ENCODE results near the gene PDE4A. TPM values are rescaled to one million over a fixed set of nuclear protein-coding genes. Genes with fewer than 3 reads are reported as not detected.

The PDE4A gene
- total and polyA plus RNA-seq, 5 experiments from 2014 or later = 0.33 to 2.5 (median 0.99) TPM

DNA sequence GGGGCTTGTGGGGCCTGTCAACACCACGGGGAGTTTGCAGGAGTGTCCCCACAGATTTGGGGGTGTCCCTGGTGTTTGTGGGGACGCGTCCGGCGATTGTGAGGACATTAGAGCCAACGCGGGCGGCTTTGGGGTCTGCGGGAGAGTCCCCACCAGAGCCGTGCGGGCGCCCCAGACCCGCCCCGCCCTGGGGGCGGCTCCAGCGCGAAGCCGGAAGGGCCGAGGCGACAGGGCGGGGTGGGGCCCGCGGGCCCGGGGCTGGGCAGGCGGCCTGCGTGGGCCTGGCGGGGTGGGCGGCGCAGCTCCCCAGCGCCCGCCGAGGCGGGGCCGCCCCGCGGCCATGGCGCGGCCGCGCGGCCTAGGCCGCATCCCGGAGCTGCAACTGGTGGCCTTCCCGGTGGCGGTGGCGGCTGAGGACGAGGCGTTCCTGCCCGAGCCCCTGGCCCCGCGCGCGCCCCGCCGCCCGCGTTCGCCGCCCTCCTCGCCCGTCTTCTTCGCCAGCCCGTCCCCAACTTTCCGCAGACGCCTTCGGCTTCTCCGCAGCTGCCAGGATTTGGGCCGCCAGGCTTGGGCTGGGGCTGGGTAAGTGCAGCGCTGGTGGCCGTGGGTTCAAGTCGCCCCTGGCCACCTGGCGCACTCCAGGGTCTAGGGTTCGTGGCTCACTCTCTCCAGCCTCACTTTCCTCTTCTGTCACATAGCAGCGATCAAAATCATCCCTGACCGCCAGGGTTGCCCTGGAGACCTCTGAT, 10.3 kb downstream of the PDE4A start:
- DNase-seq (no peak), ATAC-seq (peak in 1 of 2 donors; percentile 9)
- peak overlapping the region in 9 of 10 donors; percentile 25 to 97 (median 88) for H3K27ac Mint-ChIP-seq
- POLR2A ChIA-PET = interaction anchor here (0.7 to 1.8 kb wide), 4 partner anchors 11 to 23 kb away, joined by 3 to 7 read pairs (median 3); no protein-coding TSS in a partner anchor
- H3K9me3 Mint-ChIP-seq = peaks cover 0 to 2% (median 0%) of the 10 kb centered on the region in 9 donors
- H3K36me3 Mint-ChIP-seq = peaks cover 0 to 2% (median 0%) of the 10 kb centered on the region in 3 donors
- H3K4me1 Mint-ChIP-seq = peaks cover 27 to 68% (median 46%) of the 10 kb centered on the region in 4 donors
- H3K4me3 Mint-ChIP-seq = peak overlapping the region; percentile 78 to 90 (median 86)
- peaks cover 13 to 39% (median 26%) of the 10 kb centered on the region in 5 donors for H3K27me3 Mint-ChIP-seq

DNA sequence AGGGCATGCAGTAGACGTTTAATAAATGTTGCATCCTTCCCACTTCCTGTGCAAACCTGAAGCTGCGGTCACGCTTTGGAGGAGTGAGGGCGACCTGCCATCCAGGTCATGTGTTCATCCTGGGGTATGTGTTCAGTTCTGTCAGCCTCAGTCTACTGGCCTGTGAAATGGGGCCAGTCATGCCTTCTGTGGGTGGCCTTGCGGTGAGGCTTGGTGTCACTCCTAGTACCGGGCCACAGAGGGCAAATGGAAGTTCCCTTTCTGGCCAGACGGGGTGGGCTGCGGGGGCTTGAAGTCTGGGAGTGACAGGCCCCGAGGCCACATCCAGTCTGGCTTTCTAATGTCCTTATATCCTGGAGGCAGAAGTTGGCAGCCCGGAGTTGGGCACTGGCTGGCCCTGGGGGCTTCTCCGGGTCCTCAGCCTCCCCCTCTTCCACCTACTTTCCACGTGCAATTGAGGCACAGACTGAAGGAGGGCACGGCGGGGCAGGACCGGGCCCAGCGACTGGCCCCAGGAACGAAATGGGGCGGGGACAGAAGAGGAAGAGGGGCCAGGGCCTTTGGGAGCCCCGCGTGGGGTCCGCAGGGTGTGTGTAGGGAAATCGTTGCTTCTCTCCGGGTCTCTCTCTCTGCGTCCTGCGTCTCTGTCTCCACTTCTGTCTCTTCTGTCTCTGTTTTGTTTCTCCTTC, 11.1 kb downstream of the PDE4A start:
- peaks cover 27 to 63% (median 46%) of the 10 kb centered on the region in 4 donors for H3K4me1 Mint-ChIP-seq
- peaks cover 0 to 2% (median 0%) of the 10 kb centered on the region in 3 donors for H3K36me3 Mint-ChIP-seq
- POLR2A ChIA-PET = interaction anchor here (1.0 to 1.6 kb wide), 2 partner anchors 24 to 28 kb away, joined by 3 to 5 read pairs; partner anchors contain the start of gene CDC37
- DNase-seq (peak in 1 of 10 donors; percentile 64), ATAC-seq (no peak)
- peaks cover 0 to 2% (median 0%) of the 10 kb centered on the region in 9 donors for H3K9me3 Mint-ChIP-seq
- H3K4me3 Mint-ChIP-seq = peak overlapping the region; percentile 78 to 90 (median 87)
- peaks cover 13 to 39% (median 26%) of the 10 kb centered on the region in 5 donors for H3K27me3 Mint-ChIP-seq
- peak overlapping the region; percentile 79 to 97 (median 90) for H3K27ac Mint-ChIP-seq

DNA sequence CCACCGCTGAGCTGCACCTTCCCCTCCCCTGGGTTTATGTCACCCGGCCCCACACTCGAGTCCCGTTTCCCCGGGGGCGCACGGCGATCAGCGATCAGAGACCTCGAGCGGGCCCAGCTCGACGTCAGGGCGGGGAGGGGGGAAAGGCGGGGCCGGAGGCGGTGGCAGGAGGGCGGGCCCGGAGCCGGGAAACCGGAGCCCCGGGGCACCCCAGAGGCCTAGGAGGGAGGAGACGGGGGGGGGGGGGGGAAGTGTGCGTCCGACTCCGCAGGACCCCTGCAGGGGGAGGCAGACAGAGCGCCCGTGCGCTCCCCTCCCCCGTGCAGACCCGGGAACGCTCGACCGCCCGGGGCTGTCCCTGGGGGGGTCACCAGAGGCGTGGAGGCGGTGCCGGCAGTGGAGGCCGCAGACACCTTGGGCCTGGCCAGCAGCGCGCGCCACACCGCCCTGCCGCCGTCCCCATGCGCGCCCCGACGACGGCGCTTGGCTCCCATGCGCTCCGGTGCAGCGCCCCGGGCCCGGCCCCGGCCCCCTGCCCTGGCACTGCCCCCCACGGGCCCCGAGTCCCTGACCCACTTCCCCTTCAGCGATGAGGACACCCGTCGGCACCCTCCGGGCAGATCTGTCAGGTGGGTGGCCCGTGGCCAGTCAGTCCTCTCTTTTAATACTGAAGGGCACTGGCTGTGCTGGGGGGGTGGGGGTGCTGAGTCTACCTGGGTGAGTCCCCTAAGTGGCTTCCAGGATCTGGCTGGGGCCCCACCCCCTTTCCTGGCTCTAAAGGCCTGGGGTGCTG, 11.8 kb downstream of the PDE4A start:
- H3K9me3 Mint-ChIP-seq = peaks cover 0 to 2% (median 0%) of the 10 kb centered on the region in 9 donors
- peaks cover 0 to 2% (median 0%) of the 10 kb centered on the region in 3 donors for H3K36me3 Mint-ChIP-seq
- peak overlapping the region; percentile 78 to 90 (median 87) for H3K4me3 Mint-ChIP-seq
- POLR2A ChIA-PET = interaction anchor here (1.0 to 1.6 kb wide), 2 partner anchors 24 to 28 kb away, joined by 3 to 5 read pairs; partner anchors contain the start of gene CDC37
- peak overlapping the region; percentile 79 to 97 (median 90) for H3K27ac Mint-ChIP-seq
- ATAC-seq (peak; percentile 45 to 69), DNase-seq (peak; percentile 58 to 85 (median 62))
- H3K4me1 Mint-ChIP-seq = peaks cover 27 to 58% (median 43%) of the 10 kb centered on the region in 4 donors
- peaks cover 13 to 39% (median 24%) of the 10 kb centered on the region in 5 donors for H3K27me3 Mint-ChIP-seq

DNA sequence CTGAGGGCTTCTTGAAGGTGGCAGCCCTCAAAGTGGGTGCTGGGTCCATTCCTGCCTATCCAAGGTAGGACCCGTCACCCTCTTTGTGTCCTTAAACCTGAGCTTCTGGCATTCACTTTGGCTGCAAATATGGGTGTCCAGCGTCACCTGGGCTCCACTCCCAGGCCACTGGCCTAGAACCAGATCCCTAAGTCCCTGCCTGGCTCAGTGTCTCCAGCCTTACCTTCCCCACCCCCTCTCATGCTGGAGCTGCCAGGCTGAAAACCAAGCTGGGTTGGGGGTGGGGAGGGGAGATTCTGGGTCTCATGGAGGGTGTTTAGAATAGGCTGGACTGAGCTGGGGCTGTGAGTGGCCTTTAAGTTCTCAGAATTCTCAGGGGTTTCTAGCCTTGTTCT, 12.4 kb downstream of the PDE4A start:
- POLR2A ChIA-PET = no interaction called here
- Mint-ChIP-seq H3K27ac (peak overlapping the region in 7 of 10 donors; percentile 2 to 85 (median 50)), H3K4me3 (peak overlapping the region; percentile 41 to 80 (median 62)), H3K9me3 (peaks cover 0 to 2% (median 0%) of the 10 kb centered on the region in 9 donors), H3K36me3 (peaks cover 0 to 2% (median 0%) of the 10 kb centered on the region in 3 donors), H3K4me1 (peaks cover 25 to 52% (median 38%) of the 10 kb centered on the region in 4 donors), H3K27me3 (peaks cover 13 to 39% (median 22%) of the 10 kb centered on the region in 5 donors)
- DNase-seq (no peak), ATAC-seq (no peak)

DNA sequence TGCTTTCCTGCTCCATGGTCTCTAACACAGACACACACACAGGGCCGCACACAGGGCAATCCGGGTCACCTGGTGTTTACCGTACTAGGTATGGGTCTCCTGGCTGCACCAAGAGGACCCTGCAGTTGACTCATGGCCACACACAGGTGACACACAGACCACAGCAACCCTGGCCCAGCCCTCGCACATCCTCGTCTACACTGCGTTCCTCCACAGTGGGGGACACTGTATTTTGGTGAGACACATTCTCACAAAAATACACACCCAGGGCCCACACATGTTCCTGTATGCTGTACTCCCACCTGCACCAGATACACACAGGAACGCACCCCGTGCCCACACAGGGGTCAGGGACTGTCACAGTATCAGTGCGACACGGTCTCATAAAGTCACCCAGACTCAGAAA, 12.8 kb downstream of the PDE4A start:
- peak overlapping the region; percentile 7 to 80 (median 62) for H3K4me3 Mint-ChIP-seq
- peaks cover 0 to 2% (median 0%) of the 10 kb centered on the region in 3 donors for H3K36me3 Mint-ChIP-seq
- POLR2A ChIA-PET = no interaction called here

DNA sequence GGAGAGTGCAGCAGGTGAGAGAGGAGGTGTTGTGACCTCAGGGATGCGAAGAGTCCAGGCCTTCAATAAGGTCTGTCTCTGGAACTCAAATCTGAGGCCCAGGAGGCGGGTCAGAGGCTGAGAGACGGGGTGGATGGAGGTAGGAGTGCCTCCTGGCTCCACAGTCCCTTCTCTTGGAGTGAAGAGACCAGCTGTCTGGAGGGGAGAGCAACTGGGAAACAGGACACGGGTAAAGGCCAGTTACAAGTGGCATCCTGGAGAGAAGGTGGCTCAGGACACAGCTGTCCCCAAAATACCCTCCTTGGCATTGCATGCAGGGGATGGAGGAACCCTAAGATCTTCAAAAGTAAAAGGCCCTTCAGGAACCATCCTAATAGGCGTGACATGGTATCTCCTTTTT, 19.2 kb downstream of the PDE4A start:
- no peak overlapping the region for H3K27ac Mint-ChIP-seq
- no peaks in the 10 kb centered on the region for H3K36me3 Mint-ChIP-seq
- ATAC-seq = no peak

More for the DNA sequence above, 12.8 kb downstream of the PDE4A start:
- peaks cover 13 to 39% (median 22%) of the 10 kb centered on the region in 5 donors for H3K27me3 Mint-ChIP-seq
- DNase-seq = no peak
- peaks cover 23 to 48% (median 34%) of the 10 kb centered on the region in 4 donors for H3K4me1 Mint-ChIP-seq
- peaks cover 0 to 1% (median 0%) of the 10 kb centered on the region in 9 donors for H3K9me3 Mint-ChIP-seq
- H3K27ac Mint-ChIP-seq = peak overlapping the region in 9 of 10 donors; percentile 23 to 85 (median 59)
- ATAC-seq = no peak

DNA sequence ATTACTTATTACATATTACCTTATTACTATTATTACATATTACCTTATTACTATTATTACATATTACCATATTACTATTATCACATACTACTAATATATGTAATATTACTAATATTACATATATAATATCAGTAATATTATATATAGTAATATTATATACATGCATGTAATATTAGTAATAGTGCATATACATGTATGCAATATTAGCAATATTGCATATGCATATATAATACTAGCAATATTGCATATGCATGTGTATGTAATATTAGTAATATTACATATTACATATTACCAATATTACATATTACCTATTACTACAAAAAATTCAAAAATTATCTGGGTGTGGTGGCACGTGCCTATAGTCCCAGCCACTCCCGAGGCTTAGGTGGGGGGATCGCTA, 22.4 kb downstream of the PDE4A start:
- Mint-ChIP-seq H3K4me3 (no peak overlapping the region), H3K9me3 (no peaks in the 10 kb centered on the region), H3K4me1 (peaks cover 0 to 3% (median under 1%) of the 10 kb centered on the region in 4 donors), H3K27me3 (no peaks in the 10 kb centered on the region), H3K27ac (no peak overlapping the region), H3K36me3 (no peaks in the 10 kb centered on the region)
- POLR2A ChIA-PET = interaction anchor here (0.6 kb wide), 1 partner anchor 8 kb away, joined by 6 read pairs; no protein-coding TSS in a partner anchor
- DNase-seq (no peak), ATAC-seq (no peak)

More for the DNA sequence above, 19.2 kb downstream of the PDE4A start:
- POLR2A ChIA-PET = no interaction called here
- Mint-ChIP-seq H3K27me3 (no peaks in the 10 kb centered on the region), H3K4me3 (no peak overlapping the region), H3K4me1 (peaks cover 0 to 3% (median 0%) of the 10 kb centered on the region in 4 donors), H3K9me3 (no peaks in the 10 kb centered on the region)
- no peak for DNase-seq

DNA sequence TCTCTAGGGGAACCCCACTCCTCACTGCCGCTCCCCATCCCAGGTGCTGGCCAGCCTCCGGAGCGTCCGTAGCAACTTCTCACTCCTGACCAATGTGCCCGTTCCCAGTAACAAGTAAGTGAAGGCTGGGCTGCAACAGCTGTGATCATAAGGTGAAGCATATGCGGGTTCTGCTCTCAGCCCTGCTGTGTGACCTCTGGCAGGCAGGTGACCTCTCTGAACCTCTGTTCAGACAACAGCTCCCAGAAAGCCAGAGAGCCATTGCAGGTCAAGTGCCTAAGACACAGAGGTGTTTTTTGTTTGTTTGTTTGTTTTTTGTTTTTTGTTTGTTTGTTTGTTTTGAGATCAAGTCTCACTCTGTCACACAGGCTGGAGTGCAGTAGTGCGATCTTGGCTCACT, 28.7 kb downstream of the PDE4A start:
- Mint-ChIP-seq H3K36me3 (no peaks in the 10 kb centered on the region), H3K4me3 (no peak overlapping the region), H3K27ac (peak overlapping the region in 1 of 10 donors; percentile 68), H3K9me3 (no peaks in the 10 kb centered on the region), H3K4me1 (peaks cover 0 to 11% (median 4%) of the 10 kb centered on the region in 4 donors), H3K27me3 (peaks cover 2 to 15% (median 8%) of the 10 kb centered on the region in 5 donors)
- POLR2A ChIA-PET = no interaction called here
- ATAC-seq = no peak
- DNase-seq = no peak

DNA sequence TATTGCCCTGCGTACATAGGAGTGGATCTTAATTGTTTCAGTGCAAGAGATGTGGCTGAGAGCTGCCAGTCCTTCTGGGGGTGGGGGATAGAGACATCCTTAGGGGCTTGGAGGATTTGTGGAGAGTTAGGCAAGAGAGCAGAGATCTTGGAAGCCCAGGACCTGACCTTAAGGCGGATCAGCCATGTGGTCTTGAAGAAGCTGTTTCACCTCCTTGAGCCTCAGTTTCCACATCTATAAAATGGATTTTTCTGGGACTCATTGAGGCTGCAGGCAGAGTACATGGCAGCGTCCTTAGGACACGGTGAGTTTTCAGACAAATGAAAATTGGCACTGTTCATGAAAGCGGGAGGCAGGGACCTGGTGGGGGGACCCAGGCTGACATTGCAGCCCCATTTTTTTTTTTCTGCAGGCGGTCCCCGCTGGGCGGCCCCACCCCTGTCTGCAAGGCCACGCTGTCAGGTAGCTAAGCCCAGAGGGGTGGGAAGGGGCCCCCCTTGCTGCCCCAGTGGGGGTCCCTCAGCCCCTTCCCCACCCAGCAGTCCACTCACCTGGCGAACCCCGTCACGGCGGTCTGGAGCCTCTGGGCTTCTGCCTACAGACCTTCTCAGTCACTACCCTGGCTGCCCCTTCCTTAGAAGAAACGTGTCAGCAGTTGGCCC, 30.0 kb downstream of the PDE4A start:
- H3K9me3 Mint-ChIP-seq = no peaks in the 10 kb centered on the region
- ATAC-seq = no peak
- peak overlapping the region in 2 of 10 donors; percentile 24 to 53 for H3K27ac Mint-ChIP-seq
- peaks cover 2 to 15% (median 8%) of the 10 kb centered on the region in 5 donors for H3K27me3 Mint-ChIP-seq
- no peak overlapping the region for H3K4me3 Mint-ChIP-seq
- no peaks in the 10 kb centered on the region for H3K36me3 Mint-ChIP-seq
- POLR2A ChIA-PET = no interaction called here
- no peak for DNase-seq
- peaks cover 0 to 11% (median 4%) of the 10 kb centered on the region in 4 donors for H3K4me1 Mint-ChIP-seq

DNA sequence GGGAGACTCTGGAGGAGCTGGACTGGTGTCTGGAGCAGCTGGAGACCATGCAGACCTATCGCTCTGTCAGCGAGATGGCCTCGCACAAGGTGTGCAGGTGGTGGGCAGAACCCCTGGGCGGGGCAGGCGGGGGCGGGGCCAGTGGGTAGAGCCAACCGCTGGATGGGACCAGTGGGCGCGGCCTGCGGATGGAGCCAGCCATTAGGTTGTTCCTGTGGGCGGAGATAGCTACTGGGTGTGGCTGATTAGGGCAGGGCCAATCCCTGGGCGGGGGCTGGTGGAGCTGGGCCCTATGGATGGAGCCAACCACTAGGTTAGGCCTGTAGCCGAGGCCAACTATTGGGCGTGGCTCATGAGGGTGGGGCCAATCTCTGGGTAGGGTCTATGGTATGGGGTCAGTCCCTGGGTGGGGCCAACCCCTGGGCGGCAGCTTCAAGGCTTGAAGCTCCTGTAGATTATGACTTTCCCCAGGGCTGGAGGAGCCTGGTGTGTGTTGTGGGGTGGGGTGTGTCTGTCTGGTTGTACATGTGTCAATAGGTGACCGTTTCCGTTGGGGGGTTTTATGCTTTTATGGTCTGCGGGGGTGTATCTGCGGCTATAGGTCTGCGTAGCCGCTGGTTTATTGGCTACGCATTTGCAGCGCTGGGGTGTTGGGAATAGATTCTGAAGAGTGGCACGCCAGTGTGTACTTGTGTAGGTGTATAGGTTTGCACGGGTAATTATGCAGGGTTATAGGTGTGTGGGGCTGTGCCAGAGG, 30.7 kb downstream of the PDE4A start:
- ATAC-seq = no peak
- POLR2A ChIA-PET = interaction anchor here (0.6 kb wide), 1 partner anchor 84 kb away, joined by 4 read pairs; no protein-coding TSS in a partner anchor
- Mint-ChIP-seq H3K4me3 (no peak overlapping the region), H3K4me1 (peaks cover 0 to 11% (median 4%) of the 10 kb centered on the region in 4 donors), H3K9me3 (no peaks in the 10 kb centered on the region), H3K27me3 (peaks cover 2 to 15% (median 8%) of the 10 kb centered on the region in 5 donors), H3K27ac (peak overlapping the region in 1 of 10 donors; percentile 24), H3K36me3 (no peaks in the 10 kb centered on the region)
- DNase-seq = no peak
